Measurements from ENCODE around the gene EDNRA.

DNA sequence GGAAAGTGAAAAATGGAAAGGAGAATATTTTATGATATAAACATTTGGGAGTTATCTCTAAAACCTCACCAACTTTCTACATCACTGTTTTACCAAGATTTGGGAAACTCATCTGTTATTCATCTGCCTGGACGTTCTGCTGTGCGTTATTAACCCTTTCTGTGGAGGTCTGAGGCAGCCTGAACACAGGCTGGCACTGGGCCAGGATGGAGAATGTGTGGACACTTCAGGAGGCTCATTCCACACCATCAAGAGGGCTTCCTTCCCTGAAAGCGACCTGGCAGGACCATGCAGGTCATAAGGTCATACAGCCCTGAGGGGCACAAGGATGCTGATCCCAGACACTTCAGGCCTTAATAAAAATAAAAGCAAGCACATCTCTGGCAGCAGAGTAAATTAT, 105.1 kb downstream of the EDNRA start:
- TF ChIP-seq POLR2A (IDR thresholded peaks at IDR 0.05): no peak
- TF ChIP-seq, protein P1, sequence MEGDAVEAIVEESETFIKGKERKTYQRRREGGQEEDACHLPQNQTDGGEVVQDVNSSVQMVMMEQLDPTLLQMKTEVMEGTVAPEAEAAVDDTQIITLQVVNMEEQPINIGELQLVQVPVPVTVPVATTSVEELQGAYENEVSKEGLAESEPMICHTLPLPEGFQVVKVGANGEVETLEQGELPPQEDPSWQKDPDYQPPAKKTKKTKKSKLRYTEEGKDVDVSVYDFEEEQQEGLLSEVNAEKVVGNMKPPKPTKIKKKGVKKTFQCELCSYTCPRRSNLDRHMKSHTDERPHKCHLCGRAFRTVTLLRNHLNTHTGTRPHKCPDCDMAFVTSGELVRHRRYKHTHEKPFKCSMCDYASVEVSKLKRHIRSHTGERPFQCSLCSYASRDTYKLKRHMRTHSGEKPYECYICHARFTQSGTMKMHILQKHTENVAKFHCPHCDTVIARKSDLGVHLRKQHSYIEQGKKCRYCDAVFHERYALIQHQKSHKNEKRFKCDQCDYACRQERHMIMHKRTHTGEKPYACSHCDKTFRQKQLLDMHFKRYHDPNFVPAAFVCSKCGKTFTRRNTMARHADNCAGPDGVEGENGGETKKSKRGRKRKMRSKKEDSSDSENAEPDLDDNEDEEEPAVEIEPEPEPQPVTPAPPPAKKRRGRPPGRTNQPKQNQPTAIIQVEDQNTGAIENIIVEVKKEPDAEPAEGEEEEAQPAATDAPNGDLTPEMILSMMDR (IDR thresholded peaks at IDR 0.05): no peak

Data from heart left ventricle (tissue), 13 donors.